Measurements from ENCODE around the gene POU2F3. TPM values are rescaled to one million over a fixed set of nuclear protein-coding genes. Genes with fewer than 3 reads are reported as not detected.

The POU2F3 gene
- polyA plus RNA-seq, 3 donors = 0.37 to 0.54 TPM; not detected in 1

DNA sequence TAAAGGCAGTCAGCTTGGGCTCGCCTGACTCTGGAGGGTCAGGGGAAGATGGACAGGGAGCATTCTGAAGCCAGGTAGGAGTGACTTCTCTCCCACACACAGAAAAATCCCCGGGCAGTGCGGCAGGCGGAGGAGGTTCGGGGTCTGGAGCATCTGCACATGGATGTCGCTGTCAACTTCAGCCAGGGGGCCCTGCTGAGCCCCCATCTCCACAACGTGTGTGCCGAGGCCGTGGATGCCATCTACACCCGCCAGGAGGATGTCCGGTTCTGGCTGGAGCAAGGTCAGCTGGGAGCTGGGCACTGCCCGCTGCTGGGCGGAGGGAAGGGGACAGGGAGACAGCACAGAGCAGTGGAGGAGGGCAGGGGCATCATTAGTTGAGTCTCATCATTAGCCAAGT, 13.2 kb upstream of the POU2F3 start:
- no peaks in the 10 kb centered on the region for H3K27me3 ChIP-seq (ENCODE audit: control insufficient read depth in 2 of 2, insufficient read depth in 2 of 2, low read length in 2 of 2)
- Mint-ChIP-seq H3K4me3 (no peak overlapping the region), H3K27ac (peak overlapping the region in 2 of 7 donors; percentile 30 to 59), H3K9me3 (no peaks in the 10 kb centered on the region), H3K4me1 (peaks cover 55% of the 10 kb centered on the region), H3K36me3 (peaks cover 34 to 54% of the 10 kb centered on the region in 2 donors), H3K27me3 (ENCODE audit: low read depth in 3 of 3) (peaks cover 1 to 6% (median 3%) of the 10 kb centered on the region in 3 donors)
- intact Hi-C loops (cut with micrococcal nuclease) = no loop called here
- no peak overlapping the region for H2AFZ ChIP-seq (ENCODE audit: insufficient read depth, low read depth, low read length, poor library complexity, severe bottlenecking)
- H3K27ac ChIP-seq (ENCODE audit: low read depth in 1 of 2, low read length in 2 of 2) = no peak overlapping the region
- H3K36me3 ChIP-seq (replicated peaks in 1 of 2; ENCODE audit: control insufficient read depth in 1 of 2, insufficient read depth in 2 of 2, low read length in 2 of 2) = peaks cover 14 to 59% of the 10 kb centered on the region in 2 donors
- peaks cover 42 to 52% of the 10 kb centered on the region in 2 donors for H3K4me1 ChIP-seq (ENCODE audit: control insufficient read depth in 1 of 2, insufficient read depth in 2 of 2, low read length in 2 of 2)
- H3K79me2 ChIP-seq (ENCODE audit: insufficient read depth, low read length) = no peaks in the 10 kb centered on the region
- TF ChIP-seq CTCF (IDR thresholded peaks at IDR 0.05) = no peak
- DNase-seq = no peak
- no peak overlapping the region for H3K4me2 ChIP-seq (replicated peaks; ENCODE audit: extremely low read depth, low read length, poor library complexity, severe bottlenecking)
- no peak overlapping the region for H3K9ac ChIP-seq (ENCODE audit: insufficient read depth, low read length, poor library complexity, severe bottlenecking)
- H4K20me1 ChIP-seq (ENCODE audit: insufficient read depth, low read length) = no peaks in the 10 kb centered on the region
- 89% methylated on average over 9 of the region's 13 CpGs for WGBS (ENCODE audit: insufficient coverage)
- no peaks in the 10 kb centered on the region for H3K9me3 ChIP-seq (replicated peaks in 1 of 2; ENCODE audit: control insufficient read depth in 1 of 2, insufficient read depth in 1 of 2, low read length in 2 of 2)
- H3K4me3 ChIP-seq (replicated peaks in 1 of 3; ENCODE audit: low read depth in 2 of 3, low read length in 3 of 3) = no peak overlapping the region

DNA sequence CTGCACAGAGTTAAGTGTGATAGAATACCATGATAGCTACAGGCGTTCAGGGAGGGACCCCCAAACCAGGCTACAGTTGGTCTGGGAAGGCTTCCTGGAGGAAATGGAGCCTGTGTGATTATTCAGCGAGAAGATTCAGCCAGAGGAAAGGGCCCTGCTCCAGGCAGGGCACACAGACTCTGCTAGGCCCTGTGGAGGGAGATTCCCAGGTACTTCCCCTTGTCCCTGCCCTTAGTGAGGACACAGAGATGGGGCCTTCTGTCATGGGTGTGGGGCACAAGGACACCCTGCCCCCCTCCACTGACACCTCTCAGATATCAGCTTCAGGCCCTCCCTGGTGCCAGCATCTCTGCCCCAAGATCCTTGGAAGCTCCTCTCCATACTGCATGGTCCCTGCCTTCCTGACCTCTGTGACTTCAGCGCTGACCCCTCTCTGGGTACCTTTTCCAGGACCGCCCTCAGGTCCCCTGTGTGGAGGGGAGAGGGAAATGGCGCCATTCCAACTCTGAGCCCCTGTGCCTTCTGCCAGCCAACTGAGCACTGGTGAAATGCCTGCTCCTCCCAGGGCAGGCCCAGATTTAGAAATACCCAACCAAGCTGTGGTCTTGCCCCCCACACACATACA, 12.6 kb upstream of the POU2F3 start:
- Mint-ChIP-seq H3K4me1 (peaks cover 49% of the 10 kb centered on the region), H3K4me3 (no peak overlapping the region), H3K27ac (peak overlapping the region in 3 of 7 donors; percentile 37 to 38 (median 38)), H3K9me3 (no peaks in the 10 kb centered on the region), H3K27me3 (ENCODE audit: low read depth in 3 of 3) (peaks cover 3 to 12% (median 4%) of the 10 kb centered on the region in 3 donors), H3K36me3 (peaks cover 34 to 59% of the 10 kb centered on the region in 2 donors)
- Histone ChIP-seq H4K20me1 (ENCODE audit: insufficient read depth, low read length) (no peaks in the 10 kb centered on the region), H3K4me3 (replicated peaks in 1 of 3; ENCODE audit: low read depth in 2 of 3, low read length in 3 of 3) (no peak overlapping the region), H3K27ac (ENCODE audit: low read depth in 1 of 2, low read length in 2 of 2) (no peak overlapping the region), H3K79me2 (ENCODE audit: insufficient read depth, low read length) (no peaks in the 10 kb centered on the region), H3K36me3 (replicated peaks in 1 of 2; ENCODE audit: control insufficient read depth in 1 of 2, insufficient read depth in 2 of 2, low read length in 2 of 2) (peaks cover 14 to 58% of the 10 kb centered on the region in 2 donors), H3K27me3 (ENCODE audit: control insufficient read depth in 2 of 2, insufficient read depth in 2 of 2, low read length in 2 of 2) (peaks cover 0 to 3% of the 10 kb centered on the region in 2 donors), H3K9me3 (replicated peaks in 1 of 2; ENCODE audit: control insufficient read depth in 1 of 2, insufficient read depth in 1 of 2, low read length in 2 of 2) (no peaks in the 10 kb centered on the region), H3K9ac (ENCODE audit: insufficient read depth, low read length, poor library complexity, severe bottlenecking) (no peak overlapping the region), H3K4me1 (ENCODE audit: control insufficient read depth in 1 of 2, insufficient read depth in 2 of 2, low read length in 2 of 2) (peaks cover 37 to 46% of the 10 kb centered on the region in 2 donors), H2AFZ (ENCODE audit: insufficient read depth, low read depth, low read length, poor library complexity, severe bottlenecking) (no peak overlapping the region), H3K4me2 (replicated peaks; ENCODE audit: extremely low read depth, low read length, poor library complexity, severe bottlenecking) (no peak overlapping the region)
- 100% methylated on average over 1 of the region's 5 CpGs for WGBS (ENCODE audit: insufficient coverage)
- no peak for TF ChIP-seq CTCF (IDR thresholded peaks at IDR 0.05)
- intact Hi-C loops (cut with micrococcal nuclease) = no loop called here
- DNase-seq = peak in 1 of 3 donors; percentile 41

Data from CD14-positive monocyte (primary cell).